Transverse colon (tissue), 4 donors: ENCODE results near the gene ZNF185. TPM values are rescaled to one million over a fixed set of nuclear protein-coding genes. Genes with fewer than 3 reads are reported as not detected.

ENCODE experiments used
- DNase-seq: peaks from one replicate; pipeline ENCODE4 v3.0.0-alpha.2; 2019
- H3K27ac ChIP-seq, 4 donors: fragments of 200-600 bp; sonication (generic); 2 replicates each; pipeline ENCODE4 v1.5.1; 2016 to 2018; ENCODE audit warnings: inconsistent platforms in 4 of 4
- H3K27me3 ChIP-seq: fragments of 200-600 bp; sonication (generic); 2 replicates; pipeline ENCODE4 v1.5.1; 2017; ENCODE audit warnings: inconsistent platforms
- H3K36me3 ChIP-seq, 4 donors: fragments of 200-600 bp; sonication (generic); 2 replicates each; pipeline ENCODE4 v1.5.1; 2017 to 2019; ENCODE audit warnings: inconsistent platforms in 4 of 4
- H3K4me1 ChIP-seq, 4 donors: fragments of 200-600 bp; sonication (generic); 2 replicates each; pipeline ENCODE4 v1.5.1; 2017 to 2020; ENCODE audit warnings: inconsistent platforms in 4 of 4
- H3K4me3 ChIP-seq, 4 donors: fragments of 200-600 bp; sonication (generic); 1 replicate in 1 of 4; 2 replicates in 3 of 4; pipeline versions ENCODE4 v1.5.1 to v1.6.1; 2017 to 2019; ENCODE audit warnings: inconsistent platforms in 4 of 4
- H3K9me3 ChIP-seq, 2 donors: fragments of 200-600 bp; sonication (generic); 2 replicates each; pipeline ENCODE4 v1.5.1; 2017 to 2019; ENCODE audit warnings: inconsistent platforms in 2 of 2
- EP300 ChIP-seq: sonication (generic); formaldehyde crosslinking; IDR thresholded peaks from one replicate; pipeline ENCODE4 v1.6.1; 2017; ENCODE audit warnings: antibody characterized with exemption, low read depth
- POLR2A ChIP-seq: fragments of 450-650 bp; IDR thresholded peaks from one replicate; pipeline ENCODE4 v1.6.1; 2016; ENCODE audit warnings: antibody characterized with exemption, mild to moderate bottlenecking, moderate library complexity
- POLR2AphosphoS5 ChIP-seq, 3 donors: sonication (generic); formaldehyde crosslinking; IDR thresholded peaks; one replicate each; pipeline ENCODE4 v1.6.1; 2016; ENCODE audit warnings: antibody characterized with exemption in 3 of 3
- WGBS, 2 donors: methylation state at CpG; one replicate each; pipeline ENCODE4 v1.1.5; 2018; ENCODE audit warnings: low coverage in 1 of 2; 5-methylcytosine and 5-hydroxymethylcytosine counted together
- in situ Hi-C, 4 donors: fragments of 200-750 bp; cut with MboI; loops; one replicate each; pipeline versions ENCODE4 v1.15.0 to v1.15.1; 2017; ENCODE audit warnings: low sequenced_read_pairs in 3 of 4, low pct_ligation_motif_present in 1 of 4, low pct_unique_long_range_greater_than_20kb in 1 of 4
- intact Hi-C: fragments of 100-400 bp; cut with DNase I; formaldehyde crosslinking; loops from one replicate; pipeline ENCODE4 v1.15.1; 2023; ENCODE audit warnings: low total_unique reads
- total RNA-seq, 4 donors: library from RNA; depleted of rRNA; stranded (reverse); fragments of >200 nt; gene quantifications; one replicate each; pipeline ENCODE4 v1.1.0, GENCODE V29; 2016
- TF ChIP-seq, protein P1 (sequence below), 5 experiments: fragments of 200-600 bp in 3 of 5; fragments of 450-650 bp in 2 of 5; sonication (generic) in 3 of 5; IDR thresholded peaks; 1 replicate in 2 of 5; 2 replicates in 3 of 5; pipeline ENCODE4 v1.5.1; 2016 to 2017; ENCODE audit warnings: antibody characterized with exemption in 5 of 5, inconsistent platforms in 3 of 5, mild to moderate bottlenecking in 2 of 5, moderate library complexity in 1 of 5

Gene ZNF185
- total RNA-seq, 4 donors from 2014 or later: 0.40 to 4.1 (median 3.2) TPM; not detected in 1

DNA sequence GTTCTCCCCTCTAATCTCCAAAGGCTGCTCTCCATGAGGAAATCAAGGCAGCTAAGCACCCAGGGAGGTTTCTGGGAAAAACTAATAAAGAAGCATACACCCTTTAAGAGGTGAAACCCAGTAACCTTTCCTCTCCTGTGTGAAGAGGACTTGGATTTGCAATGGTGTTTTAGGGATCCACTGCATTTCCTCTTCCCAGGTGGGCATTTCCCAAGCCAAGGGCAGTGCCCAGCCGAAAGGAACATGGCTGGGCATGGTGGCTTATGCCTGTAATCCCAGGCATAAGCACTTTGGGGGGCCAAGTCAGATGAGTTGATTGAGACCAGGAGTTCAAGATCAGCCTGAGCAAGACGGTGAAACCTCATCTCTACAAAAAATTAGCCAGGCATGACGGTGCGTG, 5.4 kb upstream of the ZNF185 start:
- in situ Hi-C loops: no loop called here
- WGBS, 2 donors: 78% methylated on average over 4 of the region's 4 CpGs; no CpG with 5 or more reads in 1 of the 2 donors
- TF ChIP-seq POLR2AphosphoS5 (IDR thresholded peaks at IDR 0.05) (no peak), EP300 (no peak), POLR2A (no peak)
- TF ChIP-seq, protein P1, sequence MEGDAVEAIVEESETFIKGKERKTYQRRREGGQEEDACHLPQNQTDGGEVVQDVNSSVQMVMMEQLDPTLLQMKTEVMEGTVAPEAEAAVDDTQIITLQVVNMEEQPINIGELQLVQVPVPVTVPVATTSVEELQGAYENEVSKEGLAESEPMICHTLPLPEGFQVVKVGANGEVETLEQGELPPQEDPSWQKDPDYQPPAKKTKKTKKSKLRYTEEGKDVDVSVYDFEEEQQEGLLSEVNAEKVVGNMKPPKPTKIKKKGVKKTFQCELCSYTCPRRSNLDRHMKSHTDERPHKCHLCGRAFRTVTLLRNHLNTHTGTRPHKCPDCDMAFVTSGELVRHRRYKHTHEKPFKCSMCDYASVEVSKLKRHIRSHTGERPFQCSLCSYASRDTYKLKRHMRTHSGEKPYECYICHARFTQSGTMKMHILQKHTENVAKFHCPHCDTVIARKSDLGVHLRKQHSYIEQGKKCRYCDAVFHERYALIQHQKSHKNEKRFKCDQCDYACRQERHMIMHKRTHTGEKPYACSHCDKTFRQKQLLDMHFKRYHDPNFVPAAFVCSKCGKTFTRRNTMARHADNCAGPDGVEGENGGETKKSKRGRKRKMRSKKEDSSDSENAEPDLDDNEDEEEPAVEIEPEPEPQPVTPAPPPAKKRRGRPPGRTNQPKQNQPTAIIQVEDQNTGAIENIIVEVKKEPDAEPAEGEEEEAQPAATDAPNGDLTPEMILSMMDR (IDR thresholded peaks at IDR 0.05): no peak
- DNase-seq: no peak
- Histone ChIP-seq H3K27me3 (no peaks in the 10 kb centered on the region), H3K27ac (no peak overlapping the region), H3K36me3 (no peaks in the 10 kb centered on the region), H3K9me3 (no peaks in the 10 kb centered on the region), H3K4me3 (no peak overlapping the region), H3K4me1 (no peaks in the 10 kb centered on the region)
- intact Hi-C loops: no loop called here

DNA sequence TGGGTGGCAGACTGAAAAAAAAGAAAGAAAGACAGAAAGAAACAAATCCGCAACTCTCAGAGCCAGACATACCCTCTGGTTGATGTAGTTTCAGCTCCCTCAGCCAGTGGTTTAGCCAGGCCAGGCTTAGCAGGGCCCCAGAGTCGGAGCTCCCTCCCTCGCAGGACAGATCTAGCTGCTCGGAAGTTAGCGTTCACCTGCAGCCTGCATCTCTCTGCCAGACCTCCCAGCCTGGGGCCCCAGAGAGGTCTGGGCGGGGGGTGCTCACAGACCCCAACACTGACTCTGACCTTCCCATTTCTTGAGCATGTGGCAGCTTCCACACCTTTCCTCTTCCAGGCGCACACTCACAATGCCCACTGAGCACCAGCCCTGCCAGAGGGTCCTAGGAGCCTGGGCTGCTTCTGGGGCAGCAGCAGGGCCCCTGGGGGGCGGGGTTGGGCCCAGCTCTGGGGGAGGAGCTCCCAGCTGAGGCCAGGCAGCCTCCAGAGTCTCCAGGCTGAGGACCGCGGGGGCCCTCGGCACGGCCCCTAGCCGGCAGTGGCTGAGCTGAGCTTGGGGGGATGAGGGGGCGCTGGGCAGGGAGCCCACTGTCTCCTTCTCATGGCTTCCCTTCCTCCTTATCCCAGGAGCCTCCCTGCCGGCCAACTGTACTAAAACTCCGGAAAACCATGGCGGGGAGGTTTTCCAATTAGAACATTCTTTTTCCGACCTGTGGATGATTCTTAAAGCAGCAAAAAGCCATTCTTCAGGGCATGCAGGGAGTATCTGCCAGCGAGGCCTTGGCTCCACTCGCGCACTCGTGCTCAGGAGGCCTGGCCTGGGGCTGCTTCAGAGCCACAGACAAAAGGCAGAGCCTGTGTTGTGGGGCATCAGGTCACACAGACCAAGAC, 4.6 kb upstream of the ZNF185 start:
- in situ Hi-C loops: no loop called here
- TF ChIP-seq POLR2AphosphoS5 (IDR thresholded peaks at IDR 0.05) (no peak), POLR2A (no peak), EP300 (no peak)
- TF ChIP-seq, protein P1 (IDR thresholded peaks at IDR 0.05): no peak
- no peak for DNase-seq
- WGBS, 2 donors: 72% methylated on average over 20 of the region's 22 CpGs; no CpG with 5 or more reads in 1 of the 2 donors
- Histone ChIP-seq H3K27me3 (peaks cover under 1% of the 10 kb centered on the region), H3K4me3 (no peak overlapping the region), H3K4me1 (no peaks in the 10 kb centered on the region), H3K36me3 (no peaks in the 10 kb centered on the region), H3K27ac (no peak overlapping the region), H3K9me3 (no peaks in the 10 kb centered on the region)
- intact Hi-C loops: no loop called here

DNA sequence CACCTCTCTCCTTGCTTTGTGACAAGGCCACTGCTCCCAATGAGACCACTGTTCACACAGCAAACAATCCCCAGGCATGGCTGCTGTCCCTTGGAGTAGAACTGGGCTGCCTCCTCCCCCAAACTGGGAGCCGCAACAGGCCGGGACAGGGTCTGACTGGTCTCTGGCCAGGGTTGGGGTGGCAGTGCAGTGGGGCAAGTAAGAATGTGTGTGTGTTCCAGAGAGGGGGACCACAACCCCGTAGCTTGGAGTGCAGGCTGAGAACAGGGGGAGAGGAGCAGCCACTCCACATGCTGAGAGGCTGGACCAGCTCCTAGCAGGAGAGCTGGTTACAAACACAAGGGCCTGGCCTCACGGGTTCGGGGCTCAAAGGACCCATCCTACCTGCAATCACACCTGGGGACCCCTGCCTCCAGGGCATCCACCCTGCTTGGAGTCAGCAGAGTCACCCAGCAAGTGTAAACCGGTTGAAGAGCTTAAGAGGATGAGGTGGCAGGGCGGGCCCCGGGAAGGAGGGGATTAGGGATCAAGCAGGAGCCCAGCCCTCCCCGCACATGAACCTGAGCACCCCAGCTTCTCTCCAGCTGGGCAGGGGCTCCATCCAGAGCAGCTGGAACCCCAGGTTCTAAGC, 3.8 kb upstream of the ZNF185 start:
- peaks cover 7% of the 10 kb centered on the region for H3K27me3 ChIP-seq
- no peak overlapping the region for H3K4me3 ChIP-seq
- H3K4me1 ChIP-seq: no peaks in the 10 kb centered on the region
- DNase-seq: no peak
- no peak overlapping the region for H3K27ac ChIP-seq
- intact Hi-C loops: no loop called here
- no peaks in the 10 kb centered on the region for H3K9me3 ChIP-seq
- no peaks in the 10 kb centered on the region for H3K36me3 ChIP-seq
- WGBS, 2 donors: 87% methylated on average over 9 of the region's 9 CpGs; no CpG with 5 or more reads in 1 of the 2 donors
- in situ Hi-C loops: no loop called here
- no peak for TF ChIP-seq POLR2AphosphoS5 (IDR thresholded peaks at IDR 0.05)
- TF ChIP-seq POLR2A: no peak
- TF ChIP-seq, protein P1 (IDR thresholded peaks at IDR 0.05): no peak
- no peak for TF ChIP-seq EP300

DNA sequence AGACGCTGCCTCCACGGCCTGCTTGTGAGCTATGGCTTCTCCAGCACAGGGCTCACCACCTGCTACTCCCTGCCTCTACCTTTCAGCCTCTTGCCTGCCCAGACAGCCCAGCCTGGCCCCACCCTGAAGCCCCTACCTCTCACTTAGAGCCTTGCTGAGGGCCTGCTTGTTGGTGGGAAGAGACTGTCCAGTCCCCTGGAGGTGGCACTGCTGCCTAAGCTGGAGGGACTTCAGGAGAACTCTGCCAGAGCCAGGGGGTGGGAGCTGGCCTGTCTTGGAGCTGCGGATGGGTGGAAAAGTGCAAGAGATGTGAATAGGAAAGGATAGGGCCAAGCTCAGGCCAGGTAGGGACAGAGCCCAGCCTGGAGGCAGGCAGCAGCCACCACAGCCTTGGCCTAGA, 2.7 kb upstream of the ZNF185 start:
- H3K27me3 ChIP-seq: peaks cover 7% of the 10 kb centered on the region
- no peak for DNase-seq
- H3K27ac ChIP-seq: peak overlapping the region in 2 of 4 donors; percentile 18 to 19
- in situ Hi-C loops (no loop called here), intact Hi-C loops (no loop called here)
- TF ChIP-seq POLR2A (no peak), EP300 (no peak), POLR2AphosphoS5 (IDR thresholded peaks at IDR 0.05) (no peak)
- TF ChIP-seq, protein P1 (IDR thresholded peaks at IDR 0.05): no peak
- H3K9me3 ChIP-seq: no peaks in the 10 kb centered on the region
- WGBS, 2 donors: 75% methylated on average over 3 of the region's 3 CpGs; no CpG with 5 or more reads in 1 of the 2 donors
- H3K4me3 ChIP-seq: no peak overlapping the region
- H3K4me1 ChIP-seq: no peaks in the 10 kb centered on the region
- H3K36me3 ChIP-seq: no peaks in the 10 kb centered on the region
